Measurements from ENCODE around the gene UBR4. TPM values are rescaled to one million over a fixed set of nuclear protein-coding genes. Genes with fewer than 3 reads are reported as not detected.
A peak's percentile ranks its signal among the peaks of the same experiment; 100 is the strongest.

UBR4 gene
- total RNA-seq, 1 donor from 2014 or later = 125 TPM

GRCh38 chr1:19067912-19068638 lies 142.0 kb downstream of the UBR4 start:
- TF ChIP-seq CTCF (IDR thresholded peaks at IDR 0.05) = no peak
- DNase-seq (no peak), ATAC-seq (no peak)
- H3K27ac ChIP-seq = no peak overlapping the region
- H3K4me1 ChIP-seq = peaks cover 47% of the 10 kb centered on the region
- H3K4me3 ChIP-seq = no peak overlapping the region
- H3K9me3 ChIP-seq = no peaks in the 10 kb centered on the region
- intact Hi-C loops (cut with DNase I) = no loop called here
- H3K27me3 ChIP-seq (ENCODE audit: low read depth) = no peaks in the 10 kb centered on the region
- peaks cover 5% of the 10 kb centered on the region for H3K36me3 ChIP-seq

GRCh38 chr1:19067182-19067911 lies 142.7 kb downstream of the UBR4 start:
- ATAC-seq (peak; percentile 40 to 50), DNase-seq (no peak)
- peaks cover 43% of the 10 kb centered on the region for H3K4me1 ChIP-seq
- no peaks in the 10 kb centered on the region for H3K27me3 ChIP-seq (ENCODE audit: low read depth)
- no peak for TF ChIP-seq CTCF (IDR thresholded peaks at IDR 0.05)
- no peaks in the 10 kb centered on the region for H3K9me3 ChIP-seq
- H3K36me3 ChIP-seq = no peaks in the 10 kb centered on the region
- H3K4me3 ChIP-seq = no peak overlapping the region
- peak overlapping the region; percentile 67 for H3K27ac ChIP-seq
- intact Hi-C loops (cut with DNase I) = no loop called here

- H3K27me3 ChIP-seq (ENCODE audit: low read depth) = no peaks in the 10 kb centered on the region
- DNase-seq (no peak), ATAC-seq (peak; percentile 13 to 37)
- intact Hi-C loops (cut with DNase I) = no loop called here
- peak overlapping the region; percentile 67 for H3K27ac ChIP-seq
- no peak for TF ChIP-seq CTCF (IDR thresholded peaks at IDR 0.05)
- H3K9me3 ChIP-seq = no peaks in the 10 kb centered on the region
- no peaks in the 10 kb centered on the region for H3K36me3 ChIP-seq
- peaks cover 43% of the 10 kb centered on the region for H3K4me1 ChIP-seq
- no peak overlapping the region for H3K4me3 ChIP-seq
Observed at GRCh38 chr1:19066874-19067181, 143.2 kb downstream of the UBR4 start.

GRCh38 chr1:19066248-19066873 lies 143.7 kb downstream of the UBR4 start:
- Histone ChIP-seq H3K4me1 (peaks cover 43% of the 10 kb centered on the region), H3K36me3 (no peaks in the 10 kb centered on the region), H3K4me3 (no peak overlapping the region), H3K27ac (peak overlapping the region; percentile 67), H3K9me3 (no peaks in the 10 kb centered on the region), H3K27me3 (ENCODE audit: low read depth) (no peaks in the 10 kb centered on the region)
- ATAC-seq (peak in 1 of 2 donors; percentile 57), DNase-seq (no peak)
- TF ChIP-seq CTCF (IDR thresholded peaks at IDR 0.05) = no peak
- intact Hi-C loops (cut with DNase I) = no loop called here

- peak; percentile 64 to 66 for ATAC-seq
Observed at GRCh38 chr1:19065526-19066247, 144.4 kb downstream of the UBR4 start.

More at GRCh38 chr1:19065526-19066247, 144.4 kb downstream of the UBR4 start:
- Histone ChIP-seq H3K27ac (peak overlapping the region; percentile 67), H3K9me3 (no peaks in the 10 kb centered on the region), H3K4me1 (peaks cover 39% of the 10 kb centered on the region), H3K36me3 (no peaks in the 10 kb centered on the region), H3K27me3 (ENCODE audit: low read depth) (no peaks in the 10 kb centered on the region), H3K4me3 (no peak overlapping the region)
- peak; percentile 76 for DNase-seq
- no peak for TF ChIP-seq CTCF (IDR thresholded peaks at IDR 0.05)
- intact Hi-C loops (cut with DNase I) = no loop called here
